Vagina (tissue), 2 donors: ENCODE measurements around the gene EXO1.

ENCODE experiments used
- POLR2A ChIP-seq, 2 donors: fragments of 450-650 bp; IDR thresholded peaks; one replicate each; pipeline ENCODE4 v1.6.1; 2017; ENCODE audit warnings: antibody characterized with exemption in 2 of 2, mild to moderate bottlenecking in 2 of 2, moderate library complexity in 2 of 2
- POLR2AphosphoS5 ChIP-seq, 2 donors: sonication (generic); formaldehyde crosslinking; IDR thresholded peaks; one replicate each; pipeline ENCODE4 v1.9.0; 2017; ENCODE audit warnings: antibody characterized with exemption in 2 of 2, mild to moderate bottlenecking in 2 of 2, low read depth in 1 of 2; ENCODE audit not compliant: insufficient read depth in 1 of 2

DNA sequence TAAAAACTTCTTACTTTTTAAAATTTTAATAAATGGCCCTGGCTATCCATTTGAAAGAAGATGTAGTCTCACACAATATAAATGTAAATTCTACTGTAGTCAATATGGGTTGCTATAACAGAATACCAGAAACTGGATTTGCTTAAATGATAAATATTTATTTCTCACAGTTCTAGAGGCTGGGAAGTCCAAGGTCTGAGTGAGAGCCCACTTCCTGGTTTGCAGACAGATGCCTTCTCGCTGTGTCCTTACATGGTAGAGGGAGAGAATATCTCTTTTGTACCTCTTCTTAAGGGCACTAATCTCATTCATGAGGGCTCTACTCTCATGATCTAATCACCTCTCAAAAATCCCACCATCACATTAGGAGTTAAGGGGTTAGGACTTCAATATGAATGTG is 35.2 kb downstream of the EXO1 start:
- TF ChIP-seq POLR2A (IDR thresholded peaks at IDR 0.05) (no peak), POLR2AphosphoS5 (IDR thresholded peaks at IDR 0.05; ENCODE audit: insufficient read depth in 1 of 2, low read depth in 1 of 2) (no peak)
